Activated CD4-positive, alpha-beta T cell treated with anti-CD3 and anti-CD28 coated beads for 36 hours (primary cell): ENCODE results near the gene ATP1A1. TPM values are rescaled to one million over a fixed set of nuclear protein-coding genes. Genes with fewer than 3 reads are reported as not detected.

Experiments used
- ATAC-seq: fragments of 200-7000 bp; cut with Tn5 transposase; one replicate; pipeline ENCODE4 v1.10.0; 2021; ENCODE audit warnings: mild to moderate bottlenecking, moderate library complexity
- CTCF ChIA-PET: fragments of 350-600 bp; sonication (Branson Sonifier 250); formaldehyde crosslinking; loops from one replicate; lab custom pipeline; 2021; ENCODE audit warnings: antibody characterized with exemption; lab: Charles Lee
- POLR2A ChIA-PET: fragments of 350-600 bp; sonication (Branson Sonifier 250); formaldehyde crosslinking; loops from one replicate; lab custom pipeline; 2021; ENCODE audit warnings: antibody characterized with exemption, inconsistent platforms; lab: Charles Lee
- DNase-seq: peaks from one replicate; pipeline ENCODE4 v3.0.0-alpha.2; 2020
- H3K27ac Mint-ChIP-seq: one replicate; pipeline ENCODE4 v1.8.0; 2021; ENCODE audit warnings: mixed read lengths
- H3K27me3 Mint-ChIP-seq: one replicate; pipeline ENCODE4 v1.8.0; 2021; ENCODE audit warnings: mixed read lengths
- H3K36me3 Mint-ChIP-seq: one replicate; pipeline ENCODE4 v1.8.0; 2021; ENCODE audit warnings: low read depth, mixed read lengths
- H3K4me1 Mint-ChIP-seq: one replicate; pipeline ENCODE4 v1.8.0; 2021; ENCODE audit warnings: mixed read lengths
- H3K4me3 Mint-ChIP-seq: one replicate; pipeline ENCODE4 v1.8.0; 2021; ENCODE audit warnings: mild to moderate bottlenecking, moderate library complexity, mixed read lengths
- H3K9me3 Mint-ChIP-seq: one replicate; pipeline ENCODE4 v1.8.0; 2021; ENCODE audit warnings: low read depth, mixed read lengths
- intact Hi-C, 2 experiments: fragments of 100-400 bp; cut with DNase I in 1 of 2; cut with micrococcal nuclease in 1 of 2; formaldehyde crosslinking; loops; one replicate each; pipeline versions ENCODE4 v1.14.2 to v1.15.1; 2022 to 2024; cut with DNase I, micrococcal nuclease
- total RNA-seq, 2 experiments: library from RNA; stranded (reverse); gene quantifications; one replicate each; pipeline ENCODE4 v1.2.3, GENCODE V29; 2021

The ATP1A1 gene
- total RNA-seq, 2 experiments from 2014 or later, result 247 to 257 TPM

DNA sequence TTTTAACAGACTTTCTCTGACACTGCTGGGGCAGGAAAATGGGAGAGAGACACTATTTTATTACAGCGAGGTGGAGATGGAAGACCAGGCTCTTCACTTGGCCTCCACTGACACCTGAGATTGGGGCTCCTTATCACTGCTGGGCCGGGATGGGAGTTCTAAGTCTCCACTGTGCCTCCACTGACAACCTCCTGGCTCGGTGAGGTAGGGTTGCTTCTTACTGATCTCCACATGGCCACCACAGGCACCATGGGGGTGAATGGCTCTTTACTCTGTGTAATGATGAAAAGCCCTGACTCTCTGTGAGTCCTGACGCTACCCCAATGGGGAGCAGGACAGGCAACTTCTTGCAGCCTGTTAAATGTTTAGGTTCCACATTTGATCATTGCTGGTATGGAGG is 67.7 kb downstream of the ATP1A1 start:
- no peaks in the 10 kb centered on the region for H3K36me3 Mint-ChIP-seq
- intact Hi-C loops, result no loop called here
- ChIA-PET CTCF (interaction anchor here (0.6 to 1.0 kb wide), 3 partner anchors 44 to 633 kb away, joined by 3 to 4 read pairs (median 3); no protein-coding TSS in a partner anchor), POLR2A (no interaction called here)
- H3K4me1 Mint-ChIP-seq, result no peaks in the 10 kb centered on the region
- H3K27ac Mint-ChIP-seq, result no peak overlapping the region
- H3K27me3 Mint-ChIP-seq, result peaks cover 3% of the 10 kb centered on the region
- no peaks in the 10 kb centered on the region for H3K9me3 Mint-ChIP-seq
- ATAC-seq (no peak), DNase-seq (no peak)
- no peak overlapping the region for H3K4me3 Mint-ChIP-seq

DNA sequence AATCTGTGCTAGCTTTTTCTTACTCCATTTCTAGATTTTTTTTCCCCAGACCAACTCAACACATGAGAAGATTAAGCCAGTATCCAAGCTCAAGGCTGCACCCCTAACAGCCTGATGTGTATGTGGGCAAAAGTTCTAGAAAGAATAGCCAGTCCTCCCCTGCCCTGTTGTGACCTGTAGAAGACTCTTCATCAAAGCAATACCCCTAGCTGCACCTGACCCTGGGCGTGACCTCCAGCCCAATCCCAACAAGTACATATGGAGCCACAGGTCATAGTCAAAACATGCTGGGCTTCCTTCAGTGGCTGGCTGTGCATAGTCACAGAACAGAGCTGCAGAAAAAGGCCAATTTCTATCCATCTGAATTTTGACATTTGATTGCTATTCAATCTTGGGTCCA is 72.5 kb downstream of the ATP1A1 start:
- ATAC-seq (no peak), DNase-seq (no peak)
- ChIA-PET CTCF (interaction anchor here (3.2 kb wide), 1 partner anchor 40 kb away, joined by 17 read pairs; no protein-coding TSS in a partner anchor), POLR2A (no interaction called here)
- Mint-ChIP-seq H3K27me3 (peaks cover 4% of the 10 kb centered on the region), H3K4me1 (no peaks in the 10 kb centered on the region), H3K27ac (no peak overlapping the region), H3K4me3 (no peak overlapping the region), H3K36me3 (no peaks in the 10 kb centered on the region), H3K9me3 (no peaks in the 10 kb centered on the region)
- intact Hi-C loops, result no loop called here

DNA sequence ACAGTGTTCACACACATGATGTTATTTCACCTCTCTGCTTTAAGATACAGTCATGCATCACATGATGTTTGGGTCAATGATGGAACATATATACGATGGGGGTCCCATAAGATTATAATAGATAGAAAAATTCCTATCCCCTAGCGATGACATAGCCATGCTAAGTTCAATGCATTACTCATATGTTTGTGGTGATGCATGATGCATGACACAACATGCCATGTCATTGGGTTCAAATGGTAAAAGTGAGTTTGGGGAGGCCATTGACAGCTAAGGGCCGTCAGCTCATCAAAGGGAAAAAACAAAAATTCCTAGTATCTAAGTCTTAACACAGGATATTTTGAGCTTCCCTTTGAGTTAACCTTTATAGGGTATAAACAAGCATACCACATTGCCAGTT is 73.6 kb downstream of the ATP1A1 start:
- no peak overlapping the region for H3K4me3 Mint-ChIP-seq
- ChIA-PET POLR2A (no interaction called here), CTCF (interaction anchor here (2.6 to 3.2 kb wide), 2 partner anchors 38 to 308 kb away, joined by 14 to 17 read pairs; no protein-coding TSS in a partner anchor)
- peaks cover 4% of the 10 kb centered on the region for H3K27me3 Mint-ChIP-seq
- no peak for ATAC-seq
- no peak for DNase-seq
- intact Hi-C loops, result no loop called here
- H3K9me3 Mint-ChIP-seq, result no peaks in the 10 kb centered on the region
- no peaks in the 10 kb centered on the region for H3K36me3 Mint-ChIP-seq
- H3K27ac Mint-ChIP-seq, result no peak overlapping the region
- no peaks in the 10 kb centered on the region for H3K4me1 Mint-ChIP-seq

DNA sequence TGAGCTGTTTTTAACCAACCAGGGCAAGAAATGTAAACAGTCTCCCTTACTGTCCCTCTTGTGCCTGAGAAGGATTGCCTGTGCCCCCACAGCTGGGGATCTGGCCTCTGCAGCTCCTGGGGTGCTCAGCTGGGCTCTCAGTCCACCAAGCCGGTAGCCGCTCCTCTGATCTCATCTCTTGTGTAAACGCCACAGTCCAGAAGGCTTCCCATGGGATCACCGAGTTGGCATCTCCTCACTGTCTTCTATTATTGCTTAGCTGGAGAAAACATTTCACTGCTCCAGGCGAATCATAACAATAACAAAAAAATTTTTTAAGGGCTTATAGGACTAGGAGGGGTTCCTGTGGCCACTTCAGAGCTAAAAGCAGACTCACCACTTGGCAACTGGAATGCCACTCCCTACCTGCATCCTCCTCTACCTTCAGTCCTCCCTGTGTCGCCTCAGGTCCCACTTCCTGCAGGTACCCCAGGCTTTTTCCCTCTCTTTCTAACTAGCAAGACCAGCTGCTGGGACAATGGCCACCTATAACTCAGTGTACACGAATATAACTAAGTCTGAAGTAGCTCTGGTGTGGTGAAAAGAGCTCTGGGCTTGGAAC is 75.8 kb downstream of the ATP1A1 start:
- H3K27me3 Mint-ChIP-seq, result peaks cover 2% of the 10 kb centered on the region
- DNase-seq, result no peak
- ChIA-PET POLR2A (no interaction called here), CTCF (interaction anchor here (0.6 to 3.2 kb wide), 4 partner anchors 9 to 310 kb away, joined by 3 to 17 read pairs (median 8); no protein-coding TSS in a partner anchor)
- no peaks in the 10 kb centered on the region for H3K9me3 Mint-ChIP-seq
- no peaks in the 10 kb centered on the region for H3K36me3 Mint-ChIP-seq
- ATAC-seq, result no peak
- H3K4me3 Mint-ChIP-seq, result no peak overlapping the region
- intact Hi-C loops, result no loop called here
- no peaks in the 10 kb centered on the region for H3K4me1 Mint-ChIP-seq
- no peak overlapping the region for H3K27ac Mint-ChIP-seq

DNA sequence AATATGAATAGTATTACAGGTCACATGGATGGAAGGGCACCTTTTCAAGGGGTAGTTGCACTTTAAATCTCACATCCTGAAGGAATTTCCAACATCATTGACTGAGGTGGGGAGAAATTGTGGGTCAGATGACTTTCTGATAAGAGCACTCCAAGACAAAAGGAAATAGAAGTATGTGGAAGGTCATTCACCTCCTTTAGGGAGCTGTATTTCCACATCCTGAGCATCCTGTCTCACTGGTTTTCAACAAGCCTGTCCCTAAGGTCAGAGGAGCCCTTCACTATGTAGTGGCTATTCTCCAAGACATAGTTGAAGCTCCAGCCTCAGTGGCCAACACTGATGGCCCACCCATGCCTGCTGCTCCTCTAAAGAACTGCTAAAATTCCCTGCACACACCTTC is 76.5 kb downstream of the ATP1A1 start:
- POLR2A ChIA-PET, result no interaction called here
- CTCF ChIA-PET, result interaction anchor here (0.6 kb wide), 1 partner anchor 46 kb away, joined by 3 read pairs; no protein-coding TSS in a partner anchor
- H3K9me3 Mint-ChIP-seq, result no peaks in the 10 kb centered on the region
- DNase-seq (no peak), ATAC-seq (no peak)
- H3K27ac Mint-ChIP-seq, result no peak overlapping the region
- H3K27me3 Mint-ChIP-seq, result peaks cover 2% of the 10 kb centered on the region
- H3K4me1 Mint-ChIP-seq, result no peaks in the 10 kb centered on the region
- H3K4me3 Mint-ChIP-seq, result no peak overlapping the region
- no peaks in the 10 kb centered on the region for H3K36me3 Mint-ChIP-seq
- intact Hi-C loops, result no loop called here

DNA sequence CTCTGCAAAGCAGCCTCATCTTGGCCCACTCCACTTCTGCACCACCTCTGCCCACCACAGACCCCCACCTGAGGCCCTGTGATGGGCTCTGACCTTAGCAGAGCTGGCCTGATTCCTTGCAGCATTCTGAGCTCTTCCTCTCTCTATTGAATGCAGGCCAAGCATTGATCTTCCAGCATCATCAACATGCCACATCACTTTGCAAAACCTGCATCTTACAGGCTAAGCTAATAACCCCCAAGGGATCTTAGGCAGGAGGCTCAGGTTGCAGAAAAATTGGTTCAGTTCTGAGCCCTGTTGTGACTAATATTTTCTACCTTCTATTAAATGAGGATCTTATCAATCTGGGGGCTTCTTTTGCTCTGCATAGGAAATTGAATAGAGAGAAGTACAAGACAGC is 78.7 kb downstream of the ATP1A1 start:
- Mint-ChIP-seq H3K9me3 (no peaks in the 10 kb centered on the region), H3K4me1 (no peaks in the 10 kb centered on the region), H3K27ac (no peak overlapping the region), H3K36me3 (no peaks in the 10 kb centered on the region), H3K4me3 (no peak overlapping the region), H3K27me3 (peaks cover 2% of the 10 kb centered on the region)
- ATAC-seq (no peak), DNase-seq (no peak)
- intact Hi-C loops, result no loop called here
- ChIA-PET POLR2A (no interaction called here), CTCF (no interaction called here)

DNA sequence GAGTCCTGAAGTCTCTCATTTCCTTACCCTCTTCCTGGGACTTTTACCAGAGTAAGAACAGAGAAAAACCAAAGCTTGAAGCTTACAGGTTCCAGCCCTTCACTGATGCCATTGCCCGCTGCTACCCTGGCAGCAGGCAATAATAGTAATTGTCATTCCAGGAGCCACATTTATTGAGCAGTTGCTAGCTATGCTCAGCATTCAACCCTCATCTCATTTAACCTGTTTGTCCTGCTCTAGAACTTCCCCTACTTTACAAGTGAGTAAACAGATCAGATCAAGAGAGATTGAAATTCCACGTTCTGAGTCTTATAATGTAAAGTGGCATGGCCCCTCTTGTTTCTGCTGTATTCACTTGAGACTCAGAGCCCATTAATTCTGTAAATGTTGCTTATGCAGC is 80.4 kb downstream of the ATP1A1 start:
- ChIA-PET POLR2A (no interaction called here), CTCF (interaction anchor here (0.8 to 1.5 kb wide), 2 partner anchors 41 to 314 kb away, joined by 3 to 5 read pairs; no protein-coding TSS in a partner anchor)
- Mint-ChIP-seq H3K4me3 (no peak overlapping the region), H3K27ac (no peak overlapping the region), H3K27me3 (peaks cover 2% of the 10 kb centered on the region), H3K9me3 (no peaks in the 10 kb centered on the region), H3K4me1 (no peaks in the 10 kb centered on the region), H3K36me3 (no peaks in the 10 kb centered on the region)
- ATAC-seq, result no peak
- no peak for DNase-seq
- intact Hi-C loops, result no loop called here

DNA sequence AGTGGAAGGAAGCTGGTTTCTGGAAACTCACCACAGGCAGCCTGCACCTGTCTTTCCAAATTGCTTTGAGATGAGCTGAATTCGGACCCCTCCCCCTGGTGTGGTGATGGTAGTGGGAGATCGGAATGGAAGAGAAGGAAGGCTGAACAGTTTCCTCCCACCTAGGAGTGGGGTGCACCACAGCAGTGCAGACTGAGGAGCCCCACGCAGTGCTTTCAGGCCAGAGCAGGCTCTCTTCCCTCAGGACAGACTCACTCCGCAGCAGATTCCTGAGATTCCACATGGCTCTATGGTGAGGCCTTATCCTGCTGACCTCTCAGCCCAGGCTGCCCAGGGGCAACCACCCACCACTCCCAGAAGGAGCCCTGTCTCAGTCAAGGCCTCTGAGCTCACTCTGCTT is 80.9 kb downstream of the ATP1A1 start:
- H3K27ac Mint-ChIP-seq, result no peak overlapping the region
- ChIA-PET POLR2A (no interaction called here), CTCF (interaction anchor here (1.5 kb wide), 1 partner anchor 315 kb away, joined by 5 read pairs; no protein-coding TSS in a partner anchor)
- intact Hi-C loops, result no loop called here
- ATAC-seq (no peak), DNase-seq (no peak)
- no peaks in the 10 kb centered on the region for H3K9me3 Mint-ChIP-seq
- no peaks in the 10 kb centered on the region for H3K4me1 Mint-ChIP-seq
- H3K4me3 Mint-ChIP-seq, result no peak overlapping the region
- peaks cover 2% of the 10 kb centered on the region for H3K27me3 Mint-ChIP-seq
- no peaks in the 10 kb centered on the region for H3K36me3 Mint-ChIP-seq

Other genes with a start within 250 kb of the ATP1A1 start
- gene CD58, start 197.8 kb downstream of the ATP1A1 start, total RNA-seq, result 10 to 100 TPM; 12.4 to 16.0 TPM